ENCODE results near the gene THSD4.
A peak's percentile ranks its signal among the peaks of the same experiment; 100 is the strongest.

The THSD4 gene

GRCh38 chr15:71329497-71330260 lies 214.4 kb downstream of the THSD4 start:
- DNase-seq (ENCODE audit: low read depth in 2 of 2) = no peak

GRCh38 chr15:71330638-71331162 lies 215.4 kb downstream of the THSD4 start:
- DNase-seq (ENCODE audit: low read depth in 2 of 2) = no peak

- no peak for DNase-seq (ENCODE audit: low read depth in 2 of 2)
Measured at GRCh38 chr15:71331173-71331572, 215.9 kb downstream of the THSD4 start.

GRCh38 chr15:71332431-71333004 lies 217.2 kb downstream of the THSD4 start:
- DNase-seq (ENCODE audit: low read depth in 2 of 2) = no peak

DNA sequence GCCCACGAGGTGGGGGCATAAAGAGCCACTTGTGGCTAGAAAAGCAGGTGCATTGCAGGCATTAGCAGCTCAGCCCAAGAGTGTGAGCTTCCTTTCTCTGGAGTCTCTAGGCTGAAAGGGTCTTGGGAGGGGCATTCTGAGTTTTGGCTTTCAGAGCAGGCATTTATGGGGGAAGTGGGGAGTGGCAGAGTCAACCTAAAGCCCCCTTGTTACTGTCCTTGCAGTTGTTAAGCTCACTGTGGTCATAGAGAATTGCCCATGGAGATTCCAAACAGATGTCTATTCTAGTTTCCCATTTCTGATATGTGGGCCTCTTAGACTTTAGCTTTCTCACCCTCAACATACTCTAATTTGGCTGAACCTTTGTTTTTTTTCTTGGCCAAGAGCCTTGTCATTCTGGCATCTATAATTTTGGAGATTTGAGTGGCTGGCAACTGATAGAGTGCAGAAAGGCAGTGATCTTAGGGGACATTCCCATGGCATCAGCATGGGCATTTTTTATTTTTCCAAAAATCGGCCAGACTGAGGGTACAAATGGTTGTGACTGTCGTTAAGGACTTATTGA lies 217.9 kb downstream of the THSD4 start:
- no peak for DNase-seq (ENCODE audit: low read depth in 2 of 2)

GRCh38 chr15:71333839-71334238 lies 218.6 kb downstream of the THSD4 start:
- peak; percentile 57 to 65 for DNase-seq (ENCODE audit: low read depth in 2 of 2)

DNA sequence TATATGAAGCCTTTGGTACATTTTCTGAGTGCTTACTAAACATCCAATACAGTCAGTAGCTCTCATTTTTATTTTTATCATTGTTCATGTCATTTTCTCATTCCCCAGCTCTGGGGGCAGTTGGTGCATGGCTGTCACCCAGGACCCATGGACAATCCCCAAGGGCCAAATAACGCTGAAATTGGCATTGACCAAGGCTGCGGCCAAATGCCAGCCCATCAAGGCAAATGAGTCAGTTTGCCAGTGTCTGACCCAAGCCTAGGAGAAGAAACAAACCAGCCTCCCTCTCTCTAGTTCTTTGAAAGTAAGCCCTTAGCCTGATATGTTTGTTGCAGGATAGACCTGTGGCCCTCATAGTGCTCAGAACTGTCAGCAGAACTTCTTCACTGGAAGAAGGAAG lies 219.2 kb downstream of the THSD4 start:
- DNase-seq (ENCODE audit: low read depth in 2 of 2) = no peak

DNA sequence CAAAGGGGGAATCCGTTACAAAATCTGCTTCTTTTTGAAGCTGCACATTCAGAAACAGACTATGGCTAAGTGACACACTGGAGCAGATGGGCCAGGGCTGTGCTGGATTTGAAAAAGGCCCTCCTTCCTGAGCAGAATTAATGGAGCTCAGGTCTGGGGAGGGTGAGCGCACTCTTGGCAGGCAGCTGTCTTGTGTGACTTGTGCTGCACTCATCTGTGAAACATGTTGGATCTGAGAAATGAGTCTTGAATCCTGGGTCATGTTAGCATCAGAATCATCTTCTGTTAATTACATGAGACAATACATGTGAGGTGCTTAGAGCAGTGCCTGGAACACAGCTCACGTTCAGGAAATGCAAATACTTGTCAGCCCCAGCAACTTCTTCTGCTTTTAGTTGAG lies 219.6 kb downstream of the THSD4 start:
- no peak for DNase-seq (ENCODE audit: low read depth in 2 of 2)

DNA sequence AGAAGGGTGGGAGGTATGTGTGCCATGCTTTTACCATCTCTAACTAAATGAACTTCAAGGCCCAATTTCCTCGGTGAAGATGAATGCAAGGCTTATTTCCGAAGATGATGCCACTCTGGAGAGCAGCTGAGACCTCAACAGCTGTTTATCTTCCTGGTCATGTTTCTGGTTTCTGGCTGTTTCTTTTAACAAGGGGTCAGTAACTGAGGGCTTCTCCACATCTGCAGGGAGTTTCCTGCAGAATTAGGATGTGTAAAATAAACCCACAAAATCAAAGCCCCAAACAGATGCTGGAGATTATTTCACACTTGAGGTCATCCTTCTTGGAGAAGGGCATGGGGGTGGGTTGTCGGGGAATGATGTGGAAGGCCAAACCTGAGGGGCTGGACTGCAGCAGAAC lies 220.3 kb downstream of the THSD4 start:
- DNase-seq (ENCODE audit: low read depth in 2 of 2) = no peak

GRCh38 chr15:71336671-71337070 lies 221.4 kb downstream of the THSD4 start:
- no peak for DNase-seq (ENCODE audit: low read depth in 2 of 2)

- DNase-seq (ENCODE audit: low read depth in 2 of 2) = no peak
Measured at GRCh38 chr15:71337197-71337845, 222.1 kb downstream of the THSD4 start.

GRCh38 chr15:71338265-71338664 lies 223.0 kb downstream of the THSD4 start:
- no peak for DNase-seq (ENCODE audit: low read depth in 2 of 2)

DNA sequence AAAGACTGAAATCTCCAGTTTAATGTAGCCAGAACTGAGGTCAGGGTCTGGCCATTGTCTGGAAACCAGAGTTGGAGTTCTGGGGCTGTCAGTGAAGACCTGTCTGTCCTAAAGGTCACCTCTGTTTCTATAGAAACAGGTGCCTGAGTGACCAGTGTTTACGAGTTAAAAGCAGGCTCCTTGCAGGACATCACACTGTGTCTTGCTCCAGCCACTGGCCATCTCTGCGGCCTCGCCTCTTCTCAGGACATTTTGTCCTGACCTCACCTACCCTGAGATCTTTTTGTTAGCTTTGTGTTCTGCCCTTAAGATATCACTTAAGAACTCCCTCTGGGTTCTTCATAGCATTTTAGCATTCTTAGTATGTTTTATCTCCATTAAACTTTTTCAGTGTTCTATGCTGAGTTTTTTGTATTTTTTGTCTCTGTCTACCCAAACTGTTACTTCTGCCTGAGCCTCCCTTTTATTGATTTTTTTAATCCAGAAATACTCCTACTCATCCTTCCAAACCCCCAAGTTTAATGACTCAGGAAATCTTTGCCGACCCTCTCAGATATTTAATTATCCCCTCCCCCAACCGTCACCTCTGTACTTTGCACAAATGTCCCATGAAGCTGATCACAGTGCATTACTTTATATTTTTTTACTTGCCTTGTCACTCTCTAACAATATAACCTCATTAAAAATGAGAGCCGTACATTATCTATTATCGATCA lies 223.7 kb downstream of the THSD4 start:
- DNase-seq (ENCODE audit: low read depth in 2 of 2) = no peak

DNA sequence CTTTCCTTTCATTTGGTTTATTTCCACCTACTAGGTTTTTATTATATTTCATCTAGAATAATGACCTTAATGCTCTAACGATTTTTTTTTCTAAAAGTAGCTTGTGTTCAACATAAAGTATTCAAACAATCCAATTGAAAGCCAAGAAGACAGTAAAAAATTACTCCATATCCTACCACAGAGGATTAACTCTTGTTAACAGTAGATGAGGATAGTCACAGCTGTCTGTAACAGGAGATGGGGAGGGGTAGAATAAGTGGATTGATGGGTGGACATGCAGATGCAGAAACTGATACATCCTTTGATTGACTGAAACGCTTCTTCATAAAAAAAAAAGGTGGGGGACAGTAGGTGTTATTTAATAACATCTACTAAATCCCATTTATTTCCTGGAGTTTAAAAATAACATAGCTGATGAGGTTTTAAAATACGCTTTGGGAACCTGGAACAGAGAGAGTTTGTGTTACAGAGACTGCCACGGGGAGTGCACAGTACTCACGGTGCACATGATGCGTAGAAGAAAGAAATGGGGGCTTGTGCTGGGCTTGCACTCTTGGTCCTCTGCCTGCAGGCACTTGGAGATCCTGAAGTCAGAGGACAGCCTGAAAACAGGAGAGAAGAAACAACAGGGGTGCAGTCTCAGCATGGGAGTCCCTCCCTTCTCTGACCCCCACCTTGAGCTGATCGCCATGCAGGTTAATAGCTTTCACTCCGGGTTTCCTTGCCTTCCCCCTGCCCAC lies 226.7 kb downstream of the THSD4 start:
- DNase-seq (ENCODE audit: low read depth in 2 of 2) = no peak

DNA sequence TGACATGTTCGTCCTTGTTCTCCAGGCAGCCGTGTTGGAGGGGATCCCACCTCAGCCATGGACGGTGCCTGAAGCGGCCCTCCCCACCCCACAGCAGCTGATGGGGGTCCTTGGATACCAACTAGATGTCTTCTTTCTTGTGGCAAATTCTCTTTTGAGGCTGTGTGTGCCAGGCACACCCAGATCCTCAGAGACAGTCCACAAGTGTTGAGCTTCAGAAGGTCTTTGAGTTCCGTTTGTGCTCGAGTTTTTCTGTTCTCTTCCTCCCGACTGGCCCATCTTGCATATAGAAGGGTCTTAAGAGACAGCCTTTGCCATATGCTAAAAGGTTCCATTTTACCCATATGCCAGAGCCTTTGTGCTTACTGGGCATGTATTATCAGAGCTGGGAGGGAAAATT lies 227.4 kb downstream of the THSD4 start:
- no peak for DNase-seq (ENCODE audit: low read depth in 2 of 2)

DNA sequence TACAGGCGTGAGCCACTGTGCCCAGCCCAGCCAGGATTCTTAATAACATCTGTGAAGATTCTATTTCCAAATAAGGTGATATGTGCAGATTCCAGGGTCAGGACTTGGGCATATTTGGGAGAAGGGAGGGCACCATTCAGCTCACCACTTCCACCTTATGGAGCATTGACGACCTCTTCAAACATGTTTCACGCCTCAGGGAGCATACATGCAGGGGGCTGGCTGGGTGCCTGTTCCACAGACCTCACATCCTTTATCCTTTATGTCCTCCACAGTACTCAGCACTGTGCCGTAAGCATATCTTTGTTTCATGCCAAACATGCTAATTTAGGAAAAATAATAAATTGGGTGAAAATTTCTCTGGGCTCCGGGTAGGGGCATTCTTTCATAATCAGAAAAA lies 229.0 kb downstream of the THSD4 start:
- no peak for DNase-seq (ENCODE audit: low read depth in 2 of 2)

- DNase-seq (ENCODE audit: low read depth in 2 of 2) = no peak
Measured at GRCh38 chr15:71345186-71345585, 229.9 kb downstream of the THSD4 start.

DNA sequence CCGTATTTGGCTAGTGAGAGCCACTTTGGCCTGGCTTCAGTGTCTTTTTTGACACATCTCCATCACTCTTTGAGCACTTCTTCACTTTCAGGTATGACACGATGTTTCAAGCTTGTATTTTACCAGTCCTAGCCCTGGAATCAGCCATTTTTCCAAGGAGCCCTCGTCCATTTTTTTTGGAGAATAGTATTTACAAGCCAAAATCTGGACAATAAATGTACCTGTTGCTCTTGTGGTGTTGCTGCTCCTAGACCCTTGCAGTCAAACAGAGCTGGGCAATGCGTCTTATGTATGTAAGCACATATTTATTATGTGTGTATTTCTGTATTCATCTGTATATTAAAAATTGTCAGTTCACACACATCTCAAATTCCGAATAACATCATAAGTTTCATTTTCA lies 231.2 kb downstream of the THSD4 start:
- DNase-seq (ENCODE audit: low read depth in 2 of 2) = no peak

DNA sequence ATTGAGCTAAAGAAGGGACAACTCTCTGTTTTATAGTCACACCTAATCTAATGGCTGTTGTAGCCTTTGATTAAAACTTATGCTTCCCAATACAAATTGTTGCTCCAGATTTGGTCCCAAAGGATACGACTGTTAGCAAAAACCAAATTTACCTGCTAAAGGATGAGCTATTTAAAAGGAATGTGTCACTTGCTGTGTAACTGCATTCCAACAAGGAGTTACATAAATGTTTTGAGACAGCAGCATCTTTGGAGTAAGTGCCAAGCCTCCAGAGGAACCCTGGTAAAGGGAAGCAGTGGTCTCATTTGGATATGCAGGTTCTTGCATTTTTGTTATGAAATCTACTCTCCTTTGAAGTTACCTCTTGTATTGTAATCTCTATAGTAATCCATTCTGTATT lies 233.3 kb downstream of the THSD4 start:
- no peak for DNase-seq (ENCODE audit: low read depth in 2 of 2)

DNA sequence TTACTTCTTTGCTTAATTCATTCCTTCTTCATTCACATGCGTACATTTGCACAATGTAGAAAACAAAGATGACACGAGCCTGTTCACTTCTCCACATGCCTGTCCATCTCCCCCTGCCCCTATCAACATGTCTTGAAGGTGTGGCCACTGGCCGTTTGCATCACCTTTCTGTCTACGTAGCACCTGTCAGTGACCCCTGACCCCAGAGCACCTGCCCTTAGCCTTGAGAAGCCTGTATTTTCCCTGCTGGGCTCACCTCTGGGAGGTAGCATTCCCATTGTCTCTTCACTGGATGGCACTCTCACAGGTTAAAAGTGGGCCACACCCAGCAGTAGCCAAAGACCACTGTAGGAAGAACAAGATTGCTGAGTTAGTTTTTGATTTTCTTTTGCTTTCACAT lies 234.1 kb downstream of the THSD4 start:
- DNase-seq (ENCODE audit: low read depth in 2 of 2) = no peak
